CD4-positive, alpha-beta T cell treated with Interleukin-17A for 1 hour (primary cell): ENCODE results near the gene ULK4.
"Not testable (repeated sequence)": the region's sequence is repeated elsewhere in the genome, so short reads cannot be mapped to it uniquely, and the experiment has no call there.

Experiments used
- DNase-seq: peaks from one replicate; pipeline ENCODE4 v3.0.0-alpha.2; 2020

Gene ULK4

GRCh38 chr3:41746215-41746614 is 215.7 kb downstream of the ULK4 start:
- DNase-seq = no peak

GRCh38 chr3:41742121-41742520 is 219.8 kb downstream of the ULK4 start:
- DNase-seq = no peak

- DNase-seq = no peak
Measured at GRCh38 chr3:41740374-41740886, 221.5 kb downstream of the ULK4 start.

- DNase-seq = no peak
Measured at GRCh38 chr3:41726891-41727290, 235.0 kb downstream of the ULK4 start.

GRCh38 chr3:41717641-41718040 is 244.3 kb downstream of the ULK4 start:
- DNase-seq = no peak

- DNase-seq = no peak
Measured at GRCh38 chr3:41716471-41716870, 245.4 kb downstream of the ULK4 start.

GRCh38 chr3:41715376-41715775 is 246.5 kb downstream of the ULK4 start:
- DNase-seq = no peak

GRCh38 chr3:41711651-41712050 is 250.3 kb downstream of the ULK4 start:
- DNase-seq = no peak

GRCh38 chr3:41710646-41711388 is 251.1 kb downstream of the ULK4 start:
- no peak for DNase-seq

GRCh38 chr3:41709213-41709612 is 252.7 kb downstream of the ULK4 start:
- not testable (repeated sequence) for DNase-seq

GRCh38 chr3:41708176-41708575 is 253.7 kb downstream of the ULK4 start:
- DNase-seq = no peak

- DNase-seq = no peak
Measured at GRCh38 chr3:41705893-41706292, 256.0 kb downstream of the ULK4 start.

GRCh38 chr3:41701191-41701698 is 260.7 kb downstream of the ULK4 start:
- no peak for DNase-seq

- no peak for DNase-seq
Measured at GRCh38 chr3:41700155-41700554, 261.7 kb downstream of the ULK4 start.

GRCh38 chr3:41698898-41699297 is 263.0 kb downstream of the ULK4 start:
- no peak for DNase-seq

- DNase-seq = no peak
Measured at GRCh38 chr3:41697702-41698101, 264.2 kb downstream of the ULK4 start.

GRCh38 chr3:41695806-41696205 is 266.1 kb downstream of the ULK4 start:
- DNase-seq = not testable (repeated sequence)

GRCh38 chr3:41693799-41694198 is 268.1 kb downstream of the ULK4 start:
- DNase-seq = no peak

GRCh38 chr3:41690766-41691563 is 270.9 kb downstream of the ULK4 start:
- DNase-seq = no peak

- DNase-seq = no peak
Measured at GRCh38 chr3:41688595-41689380, 273.1 kb downstream of the ULK4 start.

GRCh38 chr3:41684797-41685735 is 276.8 kb downstream of the ULK4 start:
- no peak for DNase-seq
